ENCODE data around the gene RYR3.

DNA sequence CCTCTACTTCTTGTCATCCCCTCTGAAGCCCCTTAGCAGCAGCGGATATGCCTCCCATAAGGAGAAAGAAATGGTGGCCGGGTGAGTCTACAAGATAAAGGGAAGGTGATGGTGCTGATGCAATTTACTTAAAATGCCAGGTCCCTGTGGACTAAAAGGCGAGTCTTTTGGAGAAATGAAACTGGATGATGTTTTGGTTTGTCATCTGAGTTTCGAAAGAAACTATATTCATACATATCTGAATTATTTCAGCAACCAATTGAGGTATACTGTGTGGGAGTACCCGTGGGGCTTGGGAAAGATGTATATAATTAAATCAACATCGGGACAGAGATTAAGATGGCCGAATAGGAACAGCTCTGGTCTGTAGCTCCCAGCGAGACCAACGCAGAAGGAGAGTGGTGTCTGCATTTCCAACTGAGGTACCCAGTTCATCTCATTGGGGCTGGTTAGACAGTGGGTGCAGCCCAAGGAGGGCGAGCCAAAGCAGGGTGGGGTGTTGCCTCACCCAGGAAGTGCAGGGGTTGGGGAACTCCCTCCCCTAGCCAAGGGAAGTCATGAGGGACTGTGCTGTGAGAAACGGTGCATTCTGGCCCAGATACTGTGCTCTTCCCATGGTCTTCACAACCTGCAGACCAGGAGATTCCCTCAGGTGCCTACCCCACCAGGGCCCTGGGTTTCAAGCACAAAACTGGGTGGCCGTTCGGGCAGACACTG is 446.9 kb downstream of the RYR3 start:
- TF ChIP-seq, protein P1, sequence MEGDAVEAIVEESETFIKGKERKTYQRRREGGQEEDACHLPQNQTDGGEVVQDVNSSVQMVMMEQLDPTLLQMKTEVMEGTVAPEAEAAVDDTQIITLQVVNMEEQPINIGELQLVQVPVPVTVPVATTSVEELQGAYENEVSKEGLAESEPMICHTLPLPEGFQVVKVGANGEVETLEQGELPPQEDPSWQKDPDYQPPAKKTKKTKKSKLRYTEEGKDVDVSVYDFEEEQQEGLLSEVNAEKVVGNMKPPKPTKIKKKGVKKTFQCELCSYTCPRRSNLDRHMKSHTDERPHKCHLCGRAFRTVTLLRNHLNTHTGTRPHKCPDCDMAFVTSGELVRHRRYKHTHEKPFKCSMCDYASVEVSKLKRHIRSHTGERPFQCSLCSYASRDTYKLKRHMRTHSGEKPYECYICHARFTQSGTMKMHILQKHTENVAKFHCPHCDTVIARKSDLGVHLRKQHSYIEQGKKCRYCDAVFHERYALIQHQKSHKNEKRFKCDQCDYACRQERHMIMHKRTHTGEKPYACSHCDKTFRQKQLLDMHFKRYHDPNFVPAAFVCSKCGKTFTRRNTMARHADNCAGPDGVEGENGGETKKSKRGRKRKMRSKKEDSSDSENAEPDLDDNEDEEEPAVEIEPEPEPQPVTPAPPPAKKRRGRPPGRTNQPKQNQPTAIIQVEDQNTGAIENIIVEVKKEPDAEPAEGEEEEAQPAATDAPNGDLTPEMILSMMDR (conservative IDR thresholded peaks at IDR 0.05; ENCODE audit: low read depth, low read length), result no peak
- TF ChIP-seq EZH2 (IDR thresholded peaks at IDR 0.05; ENCODE audit: low read length, unreplicated experiment) (no peak), EZH2phosphoT487 (IDR thresholded peaks at IDR 0.05; ENCODE audit: borderline replicate concordance, low read length) (no peak)
